Measurements from ENCODE around the gene ZNF552.
"Not testable (repeated sequence)": the region's sequence is repeated elsewhere in the genome, so short reads cannot be mapped to it uniquely, and the experiment has no call there.

Gene ZNF552

GRCh38 chr19:57819475-57820148 lies 4.9 kb upstream of the ZNF552 start:
- DNase-seq (ENCODE audit: low spot score): peak; percentile 85

- DNase-seq (ENCODE audit: low spot score): no peak
Measured at GRCh38 chr19:57818378-57818777, 3.7 kb upstream of the ZNF552 start.

- DNase-seq (ENCODE audit: low spot score): no peak
Measured at GRCh38 chr19:57817976-57818375, 3.3 kb upstream of the ZNF552 start.

- no peak for DNase-seq (ENCODE audit: low spot score)
Measured at GRCh38 chr19:57816652-57817051, 1.9 kb upstream of the ZNF552 start.

GRCh38 chr19:57815247-57816075 lies 748 bp upstream of the ZNF552 start:
- DNase-seq (ENCODE audit: low spot score): no peak

GRCh38 chr19:57813919-57814504 lies 701 bp downstream of the ZNF552 start:
- DNase-seq (ENCODE audit: low spot score): no peak

GRCh38 chr19:57812975-57813820 lies 1.5 kb downstream of the ZNF552 start:
- DNase-seq (ENCODE audit: low spot score): not testable (repeated sequence)

- no peak for DNase-seq (ENCODE audit: low spot score)
Measured at GRCh38 chr19:57812226-57812625, 2.5 kb downstream of the ZNF552 start.

- DNase-seq (ENCODE audit: low spot score): not testable (repeated sequence)
Measured at GRCh38 chr19:57810410-57811295, 4.1 kb downstream of the ZNF552 start.

- DNase-seq (ENCODE audit: low spot score): no peak
Measured at GRCh38 chr19:57807541-57807940, 7.2 kb downstream of the ZNF552 start.

GRCh38 chr19:57803594-57804325 lies 11.0 kb downstream of the ZNF552 start:
- no peak for DNase-seq (ENCODE audit: low spot score)

- DNase-seq (ENCODE audit: low spot score): no peak
Measured at GRCh38 chr19:57803265-57803593, 11.5 kb downstream of the ZNF552 start.

- no peak for DNase-seq (ENCODE audit: low spot score)
Measured at GRCh38 chr19:57802269-57802668, 12.4 kb downstream of the ZNF552 start.

GRCh38 chr19:57800696-57801095 lies 14.0 kb downstream of the ZNF552 start:
- DNase-seq (ENCODE audit: low spot score): no peak

GRCh38 chr19:57796580-57796979 lies 18.1 kb downstream of the ZNF552 start:
- DNase-seq (ENCODE audit: low spot score): not testable (repeated sequence)

GRCh38 chr19:57789288-57789687 lies 25.4 kb downstream of the ZNF552 start:
- no peak for DNase-seq (ENCODE audit: low spot score)

GRCh38 chr19:57788114-57788692 lies 26.5 kb downstream of the ZNF552 start:
- no peak for DNase-seq (ENCODE audit: low spot score)

GRCh38 chr19:57786906-57787305 lies 27.8 kb downstream of the ZNF552 start:
- DNase-seq (ENCODE audit: low spot score): no peak

GRCh38 chr19:57786286-57786685 lies 28.4 kb downstream of the ZNF552 start:
- DNase-seq (ENCODE audit: low spot score): no peak

All from SK-N-DZ (cell line).